DMS153 (cell line): ENCODE measurements around the gene CRTAP.
"Not testable (repeated sequence)": the region's sequence is repeated elsewhere in the genome, so short reads cannot be mapped to it uniquely, and the experiment has no call there.

Experiments used
- DNase-seq: peaks from one replicate; lab custom pipeline; 2025; lab: John Stamatoyannopoulos, UW

CRTAP gene

DNA sequence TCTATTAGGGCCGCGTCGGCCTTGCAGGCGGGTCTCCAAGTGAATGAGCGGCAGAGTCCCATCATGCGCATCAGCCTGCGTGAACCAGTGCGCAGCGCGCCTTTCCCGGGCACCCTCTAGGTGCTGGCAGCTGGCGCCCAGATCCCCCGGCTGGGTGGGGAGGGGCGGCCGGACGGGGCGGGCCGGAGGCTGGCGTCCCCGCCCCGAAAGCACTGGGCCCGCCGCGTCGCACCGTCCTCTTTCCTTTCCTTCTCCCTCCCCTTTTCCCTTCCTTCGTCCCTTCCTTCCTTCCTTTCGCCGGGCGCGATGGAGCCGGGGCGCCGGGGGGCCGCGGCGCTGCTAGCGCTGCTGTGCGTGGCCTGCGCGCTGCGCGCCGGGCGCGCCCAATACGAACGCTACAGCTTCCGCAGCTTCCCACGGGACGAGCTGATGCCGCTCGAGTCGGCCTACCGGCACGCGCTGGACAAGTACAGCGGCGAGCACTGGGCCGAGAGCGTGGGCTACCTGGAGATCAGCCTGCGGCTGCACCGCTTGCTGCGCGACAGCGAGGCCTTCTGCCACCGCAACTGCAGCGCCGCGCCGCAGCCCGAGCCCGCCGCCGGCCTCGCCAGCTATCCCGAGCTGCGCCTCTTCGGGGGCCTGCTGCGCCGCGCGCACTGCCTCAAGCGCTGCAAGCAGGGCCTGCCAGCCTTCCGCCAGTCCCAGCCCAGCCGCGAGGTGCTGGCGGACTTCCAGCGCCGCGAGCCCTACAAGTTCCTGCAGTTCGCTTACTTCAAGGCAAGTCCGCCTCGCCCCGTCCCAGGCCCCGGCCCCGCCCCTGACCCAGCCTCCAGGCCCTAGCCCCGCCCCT, at the start of gene CRTAP:
CRTAP (plus strand) TSS at position 243 of the 850 bp plus-strand sequence; CDS start at position 307, 64 bp downstream.
- DNase-seq = peak; percentile 32

DNA sequence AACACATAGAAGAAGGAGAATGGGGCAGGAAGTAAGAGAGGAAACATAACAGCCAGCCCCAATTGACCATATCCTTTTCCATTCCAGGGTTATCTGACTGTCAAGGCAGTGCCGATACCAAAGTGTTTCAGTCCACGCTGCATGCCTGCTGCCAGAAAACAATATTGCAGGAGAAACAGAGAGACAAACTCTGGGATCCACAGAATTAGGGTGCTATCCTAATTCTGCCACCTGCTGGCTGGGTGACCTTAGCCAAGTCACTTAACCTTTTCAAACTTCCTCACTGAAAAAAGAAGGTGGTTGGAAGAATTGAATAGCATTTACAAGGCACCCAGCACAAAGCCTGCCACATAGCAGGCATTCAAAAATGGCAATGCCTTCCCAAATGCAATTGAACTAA, 48.9 kb upstream of the CRTAP start:
- no peak for DNase-seq

GRCh38 chr3:33067484-33067883, 46.3 kb upstream of the CRTAP start:
- DNase-seq = no peak

GRCh38 chr3:33069862-33070261, 44.0 kb upstream of the CRTAP start:
- peak; percentile 78 for DNase-seq

DNA sequence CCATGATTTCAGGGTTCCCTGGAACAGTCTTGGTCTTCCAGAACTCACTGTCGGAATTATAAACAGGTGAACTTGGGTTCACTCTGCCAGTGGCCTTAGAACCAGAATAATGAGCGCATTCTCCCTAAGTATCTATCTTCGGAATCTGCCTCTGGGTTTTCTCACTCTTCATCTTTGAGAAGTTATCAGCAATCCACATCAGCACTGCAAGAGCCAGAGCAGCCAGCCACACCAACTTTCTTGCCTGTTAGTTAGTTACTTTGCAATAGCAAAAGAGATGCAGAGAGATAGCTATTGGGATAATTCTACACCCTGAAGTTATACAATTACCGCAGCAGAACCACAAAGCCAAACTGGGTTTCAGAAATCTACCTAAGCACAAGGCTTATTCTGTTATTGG, 42.6 kb upstream of the CRTAP start:
- no peak for DNase-seq

DNA sequence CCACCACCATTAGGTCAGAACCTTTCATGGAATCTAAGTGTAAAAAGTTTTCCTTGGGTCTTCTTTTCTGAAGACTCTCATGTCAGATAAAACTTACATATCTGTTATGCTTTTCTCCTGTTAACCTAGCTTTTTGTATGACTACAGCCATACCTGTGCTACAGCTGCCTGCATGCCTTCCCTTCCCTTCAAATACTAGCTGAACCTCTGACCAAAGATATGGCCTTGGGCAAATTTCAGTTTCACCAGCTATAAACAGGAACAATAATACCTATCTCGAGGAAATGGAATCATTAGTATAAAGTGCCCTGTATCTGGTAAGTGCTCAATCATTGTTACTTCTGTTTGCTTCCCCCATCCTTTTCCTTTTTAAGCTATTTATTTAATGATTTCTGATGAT, 41.9 kb upstream of the CRTAP start:
- DNase-seq = peak; percentile 20

GRCh38 chr3:33074217-33075067, 39.4 kb upstream of the CRTAP start:
- DNase-seq = no peak

DNA sequence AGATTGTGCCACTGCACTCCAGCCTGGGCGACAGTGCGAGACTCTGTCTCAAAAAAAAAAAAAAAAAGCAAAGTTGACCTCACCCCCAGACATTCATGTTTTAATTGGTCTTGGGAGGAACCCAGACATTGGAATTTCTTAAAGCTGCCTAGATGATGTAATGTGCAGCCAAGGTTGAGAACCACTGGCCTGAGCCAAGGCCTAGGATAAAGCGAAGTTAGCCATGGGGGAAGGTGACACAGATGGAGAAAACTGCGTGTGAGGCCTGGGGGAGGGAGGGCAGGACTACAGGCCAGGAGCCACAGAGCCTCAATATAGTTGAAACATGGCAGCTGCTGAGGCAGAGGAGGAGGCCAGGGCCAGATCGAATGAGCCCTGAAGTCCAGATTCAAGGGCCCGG, 37.8 kb upstream of the CRTAP start:
- no peak for DNase-seq

- no peak for DNase-seq
Observed at GRCh38 chr3:33076952-33077351, 36.9 kb upstream of the CRTAP start.

- no peak for DNase-seq
Observed at GRCh38 chr3:33077976-33078375, 35.8 kb upstream of the CRTAP start.

DNA sequence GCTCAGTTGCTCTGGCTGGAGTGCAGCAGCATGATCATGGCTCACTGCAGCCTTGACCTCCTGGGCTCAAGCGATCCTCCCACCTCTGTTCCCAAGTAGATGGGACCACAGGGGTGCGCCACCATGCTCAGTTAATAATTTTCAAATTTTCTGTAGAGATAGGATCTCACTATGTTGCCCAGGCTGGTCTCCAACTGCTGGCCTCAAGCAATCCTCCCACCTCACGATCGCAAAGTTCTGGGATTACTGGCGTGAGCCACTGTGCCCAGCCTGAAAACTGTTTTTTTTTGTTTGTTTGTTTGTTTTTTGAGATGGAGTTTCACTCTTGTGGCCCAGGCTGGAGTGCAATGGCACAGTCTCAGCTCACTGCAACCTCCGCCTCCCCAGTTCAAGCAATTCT, 34.0 kb upstream of the CRTAP start:
- not testable (repeated sequence) for DNase-seq

GRCh38 chr3:33081812-33082211, 32.0 kb upstream of the CRTAP start:
- no peak for DNase-seq

DNA sequence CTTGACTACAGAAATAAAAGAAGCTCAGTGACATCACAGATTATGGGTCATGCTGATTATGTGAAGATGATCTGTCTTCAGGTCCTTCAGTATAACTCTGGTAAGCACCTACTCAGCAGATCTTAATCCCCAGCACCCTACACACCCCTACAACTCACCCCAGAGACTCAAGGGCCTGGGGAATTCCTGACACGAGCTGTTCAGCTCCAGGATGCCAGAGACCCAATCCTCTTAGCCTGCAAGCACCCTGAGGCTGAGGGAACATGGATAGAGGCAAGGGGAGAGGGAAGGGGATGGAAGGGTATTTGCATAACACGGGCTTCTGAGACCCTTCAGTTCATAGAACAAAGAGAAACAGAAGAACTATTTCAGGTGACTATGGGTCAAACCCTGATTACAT, 29.9 kb upstream of the CRTAP start:
- DNase-seq = no peak

- no peak for DNase-seq
Observed at GRCh38 chr3:33088691-33089090, 25.1 kb upstream of the CRTAP start.

DNA sequence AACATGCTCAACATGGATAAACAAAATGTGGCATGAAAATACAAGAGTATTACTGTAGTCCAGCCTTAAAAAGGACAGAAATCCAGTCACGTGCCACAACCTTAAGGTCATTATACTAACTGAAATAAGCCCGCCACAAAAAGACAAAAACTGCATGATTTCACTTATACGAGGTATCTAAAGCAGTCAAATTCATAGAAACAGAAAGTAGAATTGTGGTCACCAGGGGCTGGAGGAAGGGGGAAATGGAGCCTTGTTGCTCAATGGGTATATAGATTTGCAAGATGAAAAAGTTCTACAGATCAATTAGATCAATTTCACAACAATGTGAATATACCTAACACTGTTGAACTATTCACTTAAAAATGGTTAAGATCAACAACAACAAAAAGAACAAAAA, 24.3 kb upstream of the CRTAP start:
- DNase-seq = no peak

- DNase-seq = no peak
Observed at GRCh38 chr3:33091746-33092145, 22.1 kb upstream of the CRTAP start.

DNA sequence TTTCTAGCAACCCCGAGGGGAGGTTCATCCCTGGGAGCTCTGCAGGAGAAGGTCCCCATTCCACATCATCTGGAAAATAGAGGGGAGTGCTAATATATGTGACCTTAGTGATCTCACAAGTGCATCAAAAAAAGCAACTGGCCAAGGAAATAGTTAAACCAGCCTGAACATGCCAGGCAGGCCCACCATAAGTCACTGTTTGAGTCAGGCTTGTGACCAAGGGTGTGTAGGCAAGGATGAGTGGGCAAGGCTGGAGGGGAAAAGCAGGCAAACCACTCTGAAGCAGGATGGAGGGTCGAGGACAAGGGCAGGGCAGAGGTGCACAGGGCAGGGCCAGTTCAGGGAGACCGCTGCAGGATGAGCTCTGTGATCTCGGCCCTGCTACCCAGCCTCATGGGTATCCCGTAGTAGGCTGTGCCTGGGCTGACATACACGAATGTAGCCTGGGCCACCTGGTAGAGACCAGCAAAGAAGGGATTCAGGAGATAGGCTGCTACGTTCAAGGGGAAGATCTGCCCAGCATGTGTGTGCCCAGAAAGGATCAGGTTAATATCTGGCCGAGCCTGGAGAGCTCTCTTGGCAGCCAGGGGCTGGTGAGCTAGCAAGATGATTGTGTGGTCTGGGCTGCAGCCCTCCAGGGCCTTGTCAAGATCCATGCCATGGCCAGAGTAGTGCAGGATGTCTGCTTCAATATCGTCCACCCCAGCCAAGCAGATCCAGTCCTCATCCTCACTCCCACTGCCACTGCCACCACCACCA, 21.1 kb upstream of the CRTAP start:
- DNase-seq = no peak

DNA sequence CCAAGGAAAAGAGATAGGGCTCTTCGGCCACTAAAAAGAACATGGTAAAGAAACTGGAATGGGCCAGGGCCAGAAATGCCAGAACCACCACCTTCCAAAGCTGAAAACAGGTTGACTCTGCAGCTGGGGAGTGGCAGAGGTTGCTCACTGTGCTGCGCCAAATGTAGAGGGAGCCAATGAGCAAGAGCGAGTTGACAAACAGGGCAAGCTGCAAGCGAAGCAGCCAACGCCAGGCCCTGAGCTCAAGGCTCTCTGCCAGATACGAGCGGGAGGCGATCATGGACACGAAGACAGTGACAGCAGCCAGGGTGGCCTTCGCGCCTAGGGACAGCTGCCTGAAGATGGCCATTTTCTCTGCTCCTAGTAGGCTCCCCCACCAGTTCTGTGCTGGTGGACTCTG, 20.0 kb upstream of the CRTAP start:
- DNase-seq = no peak

- no peak for DNase-seq
Observed at GRCh38 chr3:33095436-33095835, 18.4 kb upstream of the CRTAP start.

DNA sequence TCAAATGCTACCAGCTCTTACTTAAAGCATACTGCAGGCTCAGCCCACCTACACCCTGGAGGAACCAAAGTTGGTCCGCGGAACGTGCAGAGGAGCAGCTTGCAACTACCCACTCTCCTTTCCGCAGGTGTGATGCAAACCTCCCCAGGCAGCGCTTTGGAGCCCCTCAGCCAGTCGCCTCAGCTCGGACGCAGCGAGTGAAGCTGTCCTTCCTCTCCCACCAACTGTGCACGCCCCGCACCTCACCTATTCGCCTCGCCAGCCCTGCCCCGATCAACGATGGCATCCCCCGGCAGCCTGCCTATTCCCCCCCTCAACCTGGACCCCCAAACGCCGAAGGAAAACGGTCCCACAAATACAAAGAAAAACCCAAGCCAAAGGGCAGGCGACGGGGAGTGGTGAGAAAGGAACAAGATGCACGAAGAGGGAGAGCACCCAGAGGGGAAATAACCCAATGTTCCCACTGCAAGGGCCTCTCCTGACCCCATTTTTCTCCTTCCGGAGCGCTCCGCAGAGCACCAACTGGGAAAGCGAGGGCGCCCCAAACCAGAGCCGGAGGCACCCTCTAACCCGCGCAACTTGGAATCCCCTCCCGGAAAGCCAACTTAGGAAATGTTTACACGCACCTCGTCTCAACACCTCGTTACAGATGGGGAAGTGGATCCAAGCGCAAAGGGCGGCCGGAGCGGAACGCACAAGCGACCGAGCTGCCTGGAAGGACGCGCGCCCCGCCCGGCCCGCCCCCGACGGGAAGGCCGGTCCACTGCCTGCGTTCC, 17.5 kb upstream of the CRTAP start:
- no peak for DNase-seq

DNA sequence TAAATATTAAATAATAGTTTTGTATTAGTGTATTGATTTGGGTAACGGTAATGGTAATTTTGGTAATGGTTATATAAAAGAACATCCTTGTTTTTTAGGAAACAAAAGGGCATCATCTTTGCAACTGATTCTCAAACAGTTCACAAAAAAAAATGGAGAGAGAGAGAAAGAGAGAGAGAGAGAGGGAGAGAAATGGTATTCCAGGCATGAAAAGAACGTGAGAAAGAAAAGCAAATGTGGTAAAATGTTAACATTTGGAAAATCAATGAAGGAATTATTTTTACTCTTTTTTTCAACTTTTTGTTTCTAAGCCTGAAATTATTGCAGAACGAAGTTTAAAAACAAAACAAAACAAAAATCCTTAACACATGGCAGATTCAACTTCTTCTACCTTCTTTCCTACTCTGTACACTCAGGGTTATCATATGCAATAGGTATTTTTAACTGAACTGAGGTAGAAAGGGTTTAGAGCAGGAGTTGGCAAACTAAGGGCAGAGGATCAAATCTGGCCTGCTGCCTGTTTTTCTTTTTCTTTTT, 14.6 kb upstream of the CRTAP start:
- no peak for DNase-seq
